ENCODE data around the gene NLRP9.
A peak's percentile ranks its signal among the peaks of the same experiment; 100 is the strongest.

NLRP9 gene

GRCh38 chr19:55697698-55698097 lies 40.5 kb downstream of the NLRP9 start:
- H3K36me3 Mint-ChIP-seq (ENCODE audit: low read depth): peaks cover 56% of the 10 kb centered on the region
- H3K9me3 Mint-ChIP-seq: peaks cover 12% of the 10 kb centered on the region
- TF ChIP-seq CTCF (IDR thresholded peaks at IDR 0.05): no peak
- H3K27ac Mint-ChIP-seq: peak overlapping the region; percentile 92
- no peaks in the 10 kb centered on the region for H3K27me3 Mint-ChIP-seq (ENCODE audit: low read depth, poor library complexity)
- H3K4me3 Mint-ChIP-seq: no peak overlapping the region
- no peak for DNase-seq
- peaks cover 9% of the 10 kb centered on the region for H3K4me1 Mint-ChIP-seq

- H3K4me3 Mint-ChIP-seq: no peak overlapping the region
- no peak overlapping the region for H3K27ac Mint-ChIP-seq
- no peaks in the 10 kb centered on the region for H3K27me3 Mint-ChIP-seq (ENCODE audit: low read depth, poor library complexity)
- H3K4me1 Mint-ChIP-seq: peaks cover 4% of the 10 kb centered on the region
- H3K9me3 Mint-ChIP-seq: peaks cover 7% of the 10 kb centered on the region
- DNase-seq: no peak
- H3K36me3 Mint-ChIP-seq (ENCODE audit: low read depth): peaks cover 50% of the 10 kb centered on the region
- no peak for TF ChIP-seq CTCF (IDR thresholded peaks at IDR 0.05)
Measured at GRCh38 chr19:55697069-55697440, 41.1 kb downstream of the NLRP9 start.

GRCh38 chr19:55696301-55697068 lies 41.7 kb downstream of the NLRP9 start:
- no peaks in the 10 kb centered on the region for H3K27me3 Mint-ChIP-seq (ENCODE audit: low read depth, poor library complexity)
- H3K4me1 Mint-ChIP-seq: peaks cover 1% of the 10 kb centered on the region
- no peak for DNase-seq
- no peak overlapping the region for H3K4me3 Mint-ChIP-seq
- peaks cover 46% of the 10 kb centered on the region for H3K36me3 Mint-ChIP-seq (ENCODE audit: low read depth)
- H3K27ac Mint-ChIP-seq: peak overlapping the region; percentile 59
- no peak for TF ChIP-seq CTCF (IDR thresholded peaks at IDR 0.05)
- peaks cover 5% of the 10 kb centered on the region for H3K9me3 Mint-ChIP-seq

DNA sequence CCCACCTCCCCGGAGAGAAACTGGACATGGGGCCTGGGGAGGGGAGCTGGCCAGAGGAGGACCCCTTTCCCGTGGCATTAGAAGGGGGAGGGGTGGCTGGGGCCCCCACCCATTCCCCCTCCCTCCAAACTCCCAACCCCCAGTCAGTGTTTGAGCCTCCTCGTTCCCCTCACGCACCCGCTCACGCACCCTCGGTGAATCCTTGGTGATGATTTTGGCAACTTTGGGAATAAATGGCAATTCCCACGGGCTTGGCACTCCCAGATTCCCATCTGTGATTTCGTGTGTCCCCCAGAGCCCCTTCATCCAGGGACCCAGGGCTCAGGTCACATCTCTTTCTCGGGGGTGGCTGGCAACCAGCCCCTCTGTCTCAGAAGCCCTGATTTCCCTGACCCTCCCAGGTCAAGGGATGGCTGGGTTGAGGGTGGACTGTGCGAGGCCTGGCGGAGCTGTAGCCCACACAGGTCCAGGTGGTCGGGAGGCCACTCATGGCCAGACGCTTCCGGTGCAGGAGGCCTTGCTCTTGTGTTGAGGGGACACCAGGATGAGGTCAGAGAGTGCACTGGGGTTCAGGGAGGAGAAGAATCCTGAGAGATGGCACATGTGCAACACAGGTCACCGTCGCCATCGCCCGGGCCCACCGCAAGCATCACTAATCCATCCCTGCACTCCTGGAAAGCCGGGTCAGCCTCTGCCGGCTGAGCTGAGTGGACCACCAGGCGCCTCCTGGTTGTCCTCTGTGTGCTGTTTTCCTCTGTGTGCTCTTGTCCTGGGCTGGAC lies 42.5 kb downstream of the NLRP9 start:
- Mint-ChIP-seq H3K4me3 (no peak overlapping the region), H3K9me3 (peaks cover 3% of the 10 kb centered on the region), H3K27ac (peak overlapping the region; percentile 85), H3K4me1 (no peaks in the 10 kb centered on the region), H3K27me3 (ENCODE audit: low read depth, poor library complexity) (no peaks in the 10 kb centered on the region), H3K36me3 (ENCODE audit: low read depth) (peaks cover 40% of the 10 kb centered on the region)
- DNase-seq: no peak
- no peak for TF ChIP-seq CTCF (IDR thresholded peaks at IDR 0.05)

GRCh38 chr19:55694656-55695491 lies 43.3 kb downstream of the NLRP9 start:
- no peaks in the 10 kb centered on the region for H3K9me3 Mint-ChIP-seq
- no peak overlapping the region for H3K27ac Mint-ChIP-seq
- no peak for DNase-seq
- no peak overlapping the region for H3K4me3 Mint-ChIP-seq
- peaks cover 6% of the 10 kb centered on the region for H3K4me1 Mint-ChIP-seq
- TF ChIP-seq CTCF (IDR thresholded peaks at IDR 0.05): no peak
- H3K36me3 Mint-ChIP-seq (ENCODE audit: low read depth): peaks cover 33% of the 10 kb centered on the region
- H3K27me3 Mint-ChIP-seq (ENCODE audit: low read depth, poor library complexity): no peaks in the 10 kb centered on the region

All from nephron progenitor cell (in vitro differentiated cells).